Stimulated activated CD4-positive, alpha-beta T cell treated with anti-CD3 and anti-CD28 coated beads, Interleukin-1b, Interleukin-23, amount 100 ng/mL, for 48 hours (primary cell): ENCODE measurements around the gene SGCA.

ENCODE experiments used
- DNase-seq: peaks from one replicate; pipeline ENCODE4 v3.0.0-alpha.2; 2020

Gene SGCA

DNA sequence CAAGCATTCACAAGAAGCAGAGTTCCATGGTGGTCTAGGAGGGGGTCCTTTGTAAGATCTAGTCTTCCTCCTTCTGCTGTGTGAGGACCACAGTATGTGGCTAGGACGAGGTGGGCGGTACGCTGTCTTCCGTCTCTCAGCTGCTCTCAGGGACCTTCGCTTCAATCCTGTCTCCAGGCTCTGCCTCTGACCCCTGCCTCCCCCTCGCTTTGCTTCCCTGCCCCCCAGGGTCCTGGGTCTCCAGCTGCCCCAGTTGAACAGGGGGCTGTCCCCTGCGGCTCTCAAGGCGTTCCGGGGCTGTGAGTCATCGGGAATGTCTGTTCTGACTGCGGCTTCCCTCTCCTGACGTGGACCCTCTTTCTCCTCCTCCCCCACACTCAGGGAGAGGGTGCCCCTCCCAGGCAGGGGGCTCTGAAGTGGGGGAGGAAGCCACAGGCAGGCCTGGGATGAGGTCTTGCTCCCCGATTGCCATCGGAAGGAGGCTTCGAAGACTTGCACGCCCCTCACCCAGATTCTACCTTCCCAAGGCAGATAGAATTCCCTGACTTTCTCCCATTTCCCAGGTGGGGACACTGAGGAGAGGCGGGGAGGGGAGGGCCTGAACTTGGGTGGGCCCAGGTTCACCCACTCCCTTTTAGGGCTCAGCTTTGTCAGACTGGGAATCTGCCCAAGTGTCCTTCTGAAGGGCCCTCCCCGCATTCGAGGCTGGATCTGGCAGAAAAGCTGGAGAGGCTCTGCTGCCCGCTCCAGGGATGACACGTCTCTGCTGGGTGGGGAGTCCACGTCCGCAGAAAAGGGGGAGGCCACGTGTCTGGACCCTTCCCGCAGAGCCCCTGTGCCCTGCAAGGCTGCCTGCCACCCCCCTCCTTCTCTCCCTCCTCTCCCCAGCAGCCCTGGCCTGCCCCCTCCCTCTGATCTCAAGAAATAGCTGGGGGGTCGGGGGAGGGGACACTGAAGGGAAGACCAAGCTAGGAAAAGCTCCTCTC is 44.7 kb downstream of the SGCA start:
- DNase-seq = no peak

DNA sequence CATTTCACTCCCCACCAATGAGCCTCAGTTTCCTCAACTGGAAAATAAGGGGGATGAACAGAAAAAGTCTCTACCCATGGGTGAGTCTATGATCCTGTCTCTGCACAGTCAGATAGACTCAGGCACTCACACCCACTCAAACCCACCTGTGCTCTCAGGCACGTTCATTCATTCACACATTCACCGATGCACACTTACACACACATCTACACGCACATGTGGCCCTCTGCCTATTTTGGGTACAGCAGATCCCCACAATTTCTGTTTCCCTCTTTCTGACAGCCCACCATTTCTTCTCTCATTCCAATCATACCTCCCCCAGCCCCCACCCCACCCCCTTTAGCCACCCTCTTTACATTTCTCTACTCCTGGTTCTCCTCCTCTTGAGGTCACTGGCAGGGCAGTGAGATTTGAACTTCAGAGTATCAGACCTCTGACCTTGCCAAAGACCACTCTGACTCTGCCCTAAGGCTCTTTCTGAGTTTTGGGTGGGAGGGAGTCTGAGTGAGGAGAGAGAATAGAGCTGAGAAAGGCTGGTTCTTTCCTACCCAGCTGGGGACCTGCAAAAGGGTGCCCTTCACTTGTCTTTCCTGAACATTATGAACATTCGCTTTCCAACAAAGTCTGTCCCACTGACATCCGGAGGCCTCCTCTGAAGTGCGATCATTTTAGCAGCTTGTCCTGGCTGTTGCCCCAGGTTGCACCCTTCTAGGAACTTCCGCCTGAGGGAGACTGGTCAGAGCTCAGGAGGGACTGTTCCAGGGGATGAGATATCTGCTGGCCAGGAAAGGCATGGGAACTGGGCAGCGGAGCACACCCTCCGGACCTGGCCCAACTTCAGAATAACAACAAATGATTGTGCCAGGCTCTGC is 45.7 kb downstream of the SGCA start:
- DNase-seq = no peak

DNA sequence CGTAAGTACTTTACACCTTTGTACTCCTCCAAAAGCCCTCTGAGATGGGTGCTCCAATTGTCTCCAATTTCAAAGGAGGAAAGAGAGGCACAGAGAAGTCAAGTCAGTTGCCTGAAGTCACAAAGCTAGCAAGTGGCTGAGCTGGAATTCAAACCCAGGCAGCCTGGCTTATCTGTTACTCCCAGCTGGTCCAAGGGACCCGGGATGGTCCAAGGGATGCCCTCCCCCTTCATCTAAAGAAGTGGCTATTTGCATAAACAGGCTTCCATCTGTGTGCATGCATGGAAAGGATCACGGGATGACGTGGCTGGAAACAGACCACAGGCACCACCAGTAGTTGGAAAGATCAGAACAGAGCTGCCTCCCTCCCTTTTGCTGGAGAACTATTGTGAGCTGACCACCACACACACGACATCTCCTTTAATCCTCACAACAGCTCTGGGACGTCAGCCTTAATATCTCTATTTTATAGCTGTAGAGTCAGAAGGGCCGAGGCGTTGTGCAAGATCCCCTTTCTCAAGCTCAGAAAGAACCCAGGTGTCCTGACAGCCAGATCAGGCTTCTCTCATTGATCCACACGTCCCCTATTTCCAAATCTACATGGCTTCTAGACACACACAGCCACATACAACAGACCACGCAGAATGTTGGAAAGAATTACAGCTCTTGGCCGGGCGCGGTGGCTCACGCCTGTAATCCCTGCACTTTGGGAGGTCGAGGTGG is 46.5 kb downstream of the SGCA start:
- no peak for DNase-seq

DNA sequence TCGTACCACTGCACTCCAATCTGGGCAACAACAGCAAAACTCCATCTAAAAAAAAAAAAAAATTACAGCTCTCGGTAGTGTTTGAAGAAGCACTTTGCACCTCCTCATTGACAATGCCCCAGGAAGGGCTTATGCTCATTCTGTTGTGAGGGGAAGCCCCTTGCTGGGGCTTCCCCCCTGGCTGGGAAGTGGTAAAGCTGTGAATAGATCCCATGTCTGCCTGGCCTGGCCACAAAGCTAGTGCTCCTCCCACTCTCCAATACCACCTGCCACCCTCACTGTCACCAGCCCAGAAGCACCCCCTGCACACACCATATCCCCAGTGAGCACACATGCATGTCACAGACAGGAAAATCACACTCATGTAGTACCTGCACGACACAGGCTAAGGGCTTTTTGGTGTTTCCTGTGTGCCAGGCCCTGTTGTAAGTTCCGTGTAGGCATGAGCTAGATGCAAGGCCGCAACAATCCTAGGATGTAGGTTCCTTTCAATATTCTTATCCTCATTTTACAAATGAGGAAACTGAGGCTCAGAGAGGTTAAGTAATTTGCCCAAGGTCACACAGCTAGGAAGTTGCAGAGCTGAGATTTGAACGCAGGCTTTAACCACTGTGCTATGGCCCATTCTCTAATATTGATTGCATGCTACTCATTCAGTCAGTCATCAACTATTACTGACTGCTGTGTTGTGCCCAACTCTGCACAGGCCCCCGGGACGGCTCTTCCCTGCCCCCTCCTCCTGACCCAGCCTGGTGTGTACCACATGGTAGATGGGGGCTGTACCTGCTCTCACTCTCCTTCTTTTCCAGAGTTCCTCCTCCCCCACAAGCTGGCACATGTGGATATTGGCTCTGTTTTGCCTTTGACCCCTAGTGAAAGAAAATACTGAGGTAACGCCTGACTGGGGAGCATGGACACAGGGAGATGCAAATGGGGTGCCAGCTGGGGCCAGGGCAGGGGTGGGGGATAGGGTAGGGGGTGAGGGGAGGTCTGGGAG is 47.5 kb downstream of the SGCA start:
- DNase-seq = peak; percentile 50

DNA sequence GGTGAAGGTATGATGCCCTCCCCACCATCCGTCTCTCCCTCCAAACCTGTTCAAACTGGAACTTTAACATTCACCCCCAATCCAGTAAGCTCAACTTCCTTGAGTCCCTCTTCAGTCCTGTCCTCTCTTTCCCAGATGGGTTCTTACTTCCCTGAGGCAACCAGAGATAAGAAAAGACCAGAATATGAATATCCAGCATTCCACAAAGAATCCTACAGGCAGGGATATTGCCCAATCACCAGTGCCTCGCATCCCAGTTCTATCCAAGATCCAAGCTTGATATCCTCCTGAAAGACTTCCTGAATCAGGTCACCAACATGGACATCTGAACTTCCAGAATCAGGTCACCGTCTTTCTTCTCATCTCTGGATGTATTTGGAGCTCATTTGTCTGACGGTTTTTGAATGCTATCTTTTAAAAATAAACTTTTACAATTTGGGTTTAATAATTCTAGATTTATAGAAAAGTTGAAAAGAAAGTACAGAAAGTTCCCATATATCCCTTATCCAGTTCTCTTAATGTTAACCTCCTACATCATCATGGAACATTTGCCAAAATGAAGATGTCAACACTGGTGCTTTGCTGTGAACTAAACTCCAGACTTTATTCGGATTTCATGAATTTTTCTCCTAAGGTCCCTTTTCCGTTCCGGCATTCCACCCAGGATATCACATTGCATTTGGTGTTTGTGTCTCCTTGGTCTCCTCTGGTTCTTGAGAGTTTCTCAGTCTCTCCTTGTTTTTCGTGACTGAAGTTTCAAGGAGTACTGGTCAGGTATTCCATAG is 49.4 kb downstream of the SGCA start:
- DNase-seq = no peak

DNA sequence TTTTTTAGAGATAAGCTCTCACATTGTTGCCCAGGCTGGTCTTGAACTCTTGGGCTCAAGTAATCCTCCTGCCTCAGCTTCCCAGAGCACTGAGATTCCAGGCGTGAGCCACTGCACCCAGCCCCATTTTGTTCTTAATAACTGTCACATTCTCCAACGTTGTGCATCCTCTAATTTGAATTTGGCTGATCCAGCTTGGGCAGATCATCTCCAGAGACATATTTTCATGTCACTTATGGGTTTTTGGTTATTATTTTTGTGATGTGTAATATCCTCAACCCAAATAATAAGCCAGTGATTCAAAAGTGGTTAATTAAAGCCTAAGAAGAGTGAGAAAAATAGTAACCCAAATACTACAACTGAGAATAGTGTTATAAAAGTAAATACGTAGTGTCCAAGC is 51.8 kb downstream of the SGCA start:
- no peak for DNase-seq

DNA sequence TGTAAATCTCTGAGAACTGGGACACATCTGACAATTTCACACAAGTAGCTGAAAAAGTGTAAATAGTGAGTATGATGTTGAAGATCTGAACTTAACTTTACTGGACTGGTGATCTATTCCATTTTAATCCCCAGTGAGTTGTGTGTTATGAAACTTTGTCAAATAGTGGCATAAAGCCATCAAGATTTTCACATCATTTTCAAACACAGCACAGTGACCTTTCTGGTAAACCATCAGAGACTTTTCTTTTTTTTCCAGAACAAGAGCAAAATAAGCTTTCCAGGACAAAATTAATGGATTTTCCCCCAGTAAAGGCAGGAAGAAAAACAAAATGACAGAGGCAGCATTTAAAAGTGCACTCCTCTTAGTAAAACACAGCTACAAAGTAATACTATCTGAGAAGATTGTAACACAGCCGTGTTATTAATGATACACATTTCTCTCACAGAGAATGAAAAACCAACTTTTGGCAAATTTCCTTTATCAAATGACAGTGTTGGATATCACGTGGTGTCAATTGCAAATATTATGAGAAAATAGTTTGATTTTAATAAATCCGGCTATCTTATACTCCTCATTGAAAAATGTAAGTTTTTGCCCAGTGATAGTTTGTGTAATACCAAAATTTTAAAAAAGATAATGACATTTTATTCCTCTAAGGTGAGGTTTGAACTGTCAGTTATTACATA is 52.4 kb downstream of the SGCA start:
- no peak for DNase-seq

DNA sequence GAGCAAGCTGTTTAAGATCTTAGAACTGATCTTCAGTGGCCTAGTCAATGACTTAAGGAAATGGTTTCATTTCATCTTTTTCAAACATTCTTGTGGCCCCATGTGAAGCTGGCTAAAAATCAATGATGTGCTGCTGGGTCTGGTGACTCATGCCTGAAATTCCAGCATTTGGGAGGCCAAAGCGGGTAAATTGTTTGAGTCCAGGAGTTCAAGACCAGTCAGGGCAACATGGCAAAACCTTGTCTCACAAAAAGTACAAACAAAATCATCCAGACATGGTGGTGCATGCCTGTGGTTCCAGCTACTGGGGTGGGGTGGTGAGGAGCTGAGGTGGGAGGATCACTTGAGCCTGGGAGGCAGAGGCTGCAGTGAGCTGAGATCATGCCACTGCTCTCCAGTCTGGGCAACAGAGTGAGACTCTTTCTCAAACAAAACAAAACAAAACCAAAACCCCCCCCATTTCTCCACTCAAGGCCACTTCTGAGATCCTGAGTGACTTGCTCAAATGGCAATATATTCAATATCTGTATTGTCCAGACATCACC is 53.0 kb downstream of the SGCA start:
- no peak for DNase-seq

DNA sequence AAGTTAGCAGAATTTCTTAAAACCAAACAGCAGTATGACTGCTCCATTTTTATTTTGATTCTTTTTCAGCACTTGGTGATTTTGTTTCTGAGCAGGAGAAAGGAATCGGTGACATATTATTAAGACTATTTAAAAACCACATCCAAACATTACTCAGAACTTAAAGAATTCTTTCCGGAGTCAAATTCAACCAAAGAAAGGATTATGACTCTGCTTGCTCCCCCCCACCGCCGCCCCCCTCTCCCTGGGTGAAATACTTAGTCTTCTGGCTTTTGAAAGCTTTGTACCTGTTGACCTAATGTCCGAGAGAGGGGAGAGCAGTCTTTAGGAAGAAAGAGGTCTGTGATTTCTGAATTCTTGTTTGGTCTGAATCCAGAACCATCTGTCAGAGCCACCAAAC is 53.5 kb downstream of the SGCA start:
- DNase-seq = no peak

DNA sequence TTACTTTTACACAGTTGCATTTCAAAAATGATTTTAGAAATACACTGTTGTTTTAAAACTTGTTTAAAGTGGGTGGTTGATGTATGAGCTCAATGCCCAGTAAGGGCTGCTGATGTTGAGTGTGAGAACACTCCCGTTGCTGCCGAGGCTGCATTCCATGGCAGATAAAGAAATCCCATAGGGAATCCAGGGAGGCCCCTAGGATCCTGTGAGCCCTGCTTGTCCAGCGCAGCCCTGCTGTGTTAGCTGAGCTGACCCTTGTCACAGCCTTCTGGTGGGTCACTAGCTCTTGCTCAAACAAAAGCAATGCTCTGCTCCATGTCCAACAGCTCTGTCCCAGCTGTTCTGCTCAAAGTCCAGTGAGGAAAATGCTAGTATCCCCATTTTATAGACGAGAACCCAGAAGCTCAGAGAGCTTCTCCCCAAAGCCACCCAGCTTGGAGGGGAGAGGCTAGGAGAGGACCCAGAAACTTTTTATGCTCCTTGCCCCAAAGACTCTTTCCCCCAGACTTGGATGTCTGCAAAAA is 54.2 kb downstream of the SGCA start:
- DNase-seq = no peak

DNA sequence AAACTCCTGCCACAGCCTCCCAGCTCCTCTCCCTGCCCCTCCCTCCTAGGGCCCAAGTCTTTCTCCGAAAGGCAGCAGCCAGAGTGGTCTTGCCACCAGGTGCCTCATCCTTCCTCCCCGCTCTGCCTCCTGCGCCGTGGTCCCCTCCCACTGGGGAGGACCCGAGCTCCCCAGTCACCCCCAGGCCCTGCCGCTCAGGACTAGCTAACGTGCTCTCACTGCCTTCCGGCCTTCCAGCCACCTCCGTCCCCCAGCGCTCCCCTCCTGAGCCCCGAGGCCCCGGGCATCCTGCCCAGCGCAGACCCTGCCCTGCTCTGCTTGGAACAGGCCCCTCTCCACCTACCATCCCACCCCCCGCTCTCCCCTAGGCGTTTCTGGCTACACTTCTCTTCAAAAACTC is 55.0 kb downstream of the SGCA start:
- DNase-seq = no peak

DNA sequence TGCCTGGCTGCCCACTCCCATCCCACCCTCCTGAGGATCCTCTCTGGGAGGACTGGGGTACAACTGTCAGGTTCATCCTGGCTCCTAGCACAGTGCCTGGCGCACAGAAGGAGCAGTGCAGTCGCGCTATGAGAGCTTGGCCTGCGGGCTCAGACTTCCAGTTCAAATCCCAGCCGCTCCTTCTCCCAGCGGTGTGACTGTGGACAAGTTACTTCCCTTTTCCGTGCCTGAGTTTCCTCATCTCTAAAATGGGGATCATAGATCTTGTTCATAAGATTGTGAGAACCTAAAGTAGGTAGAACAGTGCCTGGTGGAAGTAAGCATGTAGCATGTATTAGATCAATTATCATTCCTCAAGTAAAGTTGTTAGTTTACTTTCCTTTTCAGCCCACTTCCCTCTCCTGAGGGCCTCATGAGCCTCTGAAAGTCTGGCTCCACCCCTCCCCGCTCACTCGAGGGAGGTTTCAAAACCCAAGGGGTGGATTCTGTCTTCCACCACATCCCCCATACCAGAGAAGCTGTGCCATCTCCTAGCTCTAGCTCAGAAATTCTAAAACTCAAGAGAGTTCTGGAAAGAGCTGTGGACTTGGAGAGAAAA is 55.6 kb downstream of the SGCA start:
- DNase-seq = no peak

DNA sequence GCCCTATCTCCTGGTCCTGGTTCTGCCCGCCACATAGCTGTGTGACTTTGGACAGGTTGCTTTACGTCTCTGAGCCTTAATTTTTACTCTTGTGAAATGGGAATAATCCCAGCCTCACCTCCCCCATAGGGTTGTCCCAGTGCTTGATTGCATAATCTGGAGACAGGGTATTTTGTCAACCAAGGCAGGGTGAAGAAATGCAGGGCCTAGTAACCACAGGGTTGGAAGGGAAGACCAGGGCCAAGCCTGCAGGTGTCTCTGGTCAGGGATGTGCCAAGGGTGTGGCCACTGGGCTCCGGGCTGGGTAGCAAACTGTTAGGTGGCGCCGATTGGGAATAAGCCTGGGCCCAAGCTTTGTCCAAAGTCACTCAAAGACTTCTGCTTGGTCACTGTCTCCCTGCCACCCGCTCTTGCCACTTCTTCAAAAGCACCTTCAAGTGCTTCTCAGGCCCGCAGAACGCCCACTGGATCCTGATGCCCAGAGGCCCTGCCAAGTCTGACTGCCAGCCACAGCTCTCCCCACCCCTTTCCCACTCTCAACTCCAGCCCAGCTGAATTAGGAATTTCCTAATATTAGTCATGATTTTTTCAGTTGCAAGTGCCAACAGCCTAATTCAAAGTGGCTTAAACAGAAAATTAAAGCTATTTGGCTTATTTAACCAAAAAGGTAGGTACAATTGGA is 56.2 kb downstream of the SGCA start:
- no peak for DNase-seq

DNA sequence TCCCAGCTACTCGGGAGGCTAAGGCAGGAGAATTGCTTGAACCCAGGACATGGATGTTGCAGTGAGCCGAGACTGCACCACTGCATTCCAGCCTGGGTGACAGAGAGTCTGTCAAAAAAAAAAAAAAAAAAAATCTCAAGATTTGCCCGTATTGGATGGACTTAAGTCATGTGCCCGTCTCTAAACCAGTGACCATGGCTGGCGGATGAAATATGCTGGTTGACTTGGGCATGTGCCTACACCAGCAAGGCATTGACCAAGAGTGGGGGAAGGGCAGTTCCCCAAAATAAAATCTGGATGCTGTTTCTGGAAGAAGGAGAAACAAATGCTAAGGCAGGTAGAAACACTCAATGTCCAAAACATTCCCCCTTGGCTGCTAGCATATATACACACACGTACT is 57.1 kb downstream of the SGCA start:
- no peak for DNase-seq
